HG02981 (cell line): ENCODE data around the gene C8G.

Source experiments
- ATAC-seq: cut with Tn5 transposase; IDR thresholded peaks from one replicate; pipeline ENCODE4 v1.9.1; 2021; ENCODE audit warnings: mild to moderate bottlenecking, moderate library complexity; ENCODE audit not compliant: unreplicated experiment

The C8G gene

GRCh38 chr9:136940526-136941230, 4.4 kb upstream of the C8G start:
- no peak for ATAC-seq

GRCh38 chr9:136941231-136942111, 3.6 kb upstream of the C8G start:
- ATAC-seq: no peak

GRCh38 chr9:136942112-136942880, 2.7 kb upstream of the C8G start:
- no peak for ATAC-seq

- no peak for ATAC-seq
Measured at GRCh38 chr9:136942881-136943230, 2.2 kb upstream of the C8G start.

- peak; percentile 5 for ATAC-seq
Measured at GRCh38 chr9:136943291-136944211, 1.5 kb upstream of the C8G start.

GRCh38 chr9:136944212-136944518, 878 bp upstream of the C8G start:
- ATAC-seq: peak; percentile 39

- no peak for ATAC-seq
Measured at GRCh38 chr9:136945333-136946227, 537 bp downstream of the C8G start.

GRCh38 chr9:136946228-136947027, 1.4 kb downstream of the C8G start:
- ATAC-seq: no peak

- no peak for ATAC-seq
Measured at GRCh38 chr9:136947028-136947891, 2.2 kb downstream of the C8G start.

- no peak for ATAC-seq
Measured at GRCh38 chr9:136947955-136948510, 3.0 kb downstream of the C8G start.

- ATAC-seq: no peak
Measured at GRCh38 chr9:136949239-136949816, 4.3 kb downstream of the C8G start.

- peak; percentile 88 for ATAC-seq
Measured at GRCh38 chr9:136949817-136950655, 5.0 kb downstream of the C8G start.

- no peak for ATAC-seq
Measured at GRCh38 chr9:136950656-136951276, 5.7 kb downstream of the C8G start.

- ATAC-seq: no peak
Measured at GRCh38 chr9:136951541-136952320, 6.7 kb downstream of the C8G start, which contains the start of gene LCN12. TSS of gene LCN12 (plus strand) at chr9:136952273. CDS start at chr9:136952328, 55 bp downstream.

- no peak for ATAC-seq
Measured at GRCh38 chr9:136952321-136952850, 7.3 kb downstream of the C8G start.
